ENCODE measurements around the gene RPUSD3.
"Not testable (repeated sequence)": the region's sequence is repeated elsewhere in the genome, so short reads cannot be mapped to it uniquely, and the experiment has no call there.

The RPUSD3 gene, protein sequence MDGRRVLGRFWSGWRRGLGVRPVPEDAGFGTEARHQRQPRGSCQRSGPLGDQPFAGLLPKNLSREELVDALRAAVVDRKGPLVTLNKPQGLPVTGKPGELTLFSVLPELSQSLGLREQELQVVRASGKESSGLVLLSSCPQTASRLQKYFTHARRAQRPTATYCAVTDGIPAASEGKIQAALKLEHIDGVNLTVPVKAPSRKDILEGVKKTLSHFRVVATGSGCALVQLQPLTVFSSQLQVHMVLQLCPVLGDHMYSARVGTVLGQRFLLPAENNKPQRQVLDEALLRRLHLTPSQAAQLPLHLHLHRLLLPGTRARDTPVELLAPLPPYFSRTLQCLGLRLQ

GRCh38 chr3:9843715-9844438, at the start of gene RPUSD3:
RPUSD3 (minus strand) TSS chr3:9844008; CDS start chr3:9843990, 18 bp downstream.
- FAIRE-seq (no peak), DNase-seq (ENCODE audit: low spot score) (peak; percentile 100)

- no peak for DNase-seq (ENCODE audit: low spot score)
- no peak for FAIRE-seq
These were observed 47.3 kb upstream of the RPUSD3 start for GRCh38 chr3:9891072-9891622.

- FAIRE-seq (no peak), DNase-seq (ENCODE audit: low spot score) (peak; percentile 92)
These were observed 46.7 kb upstream of the RPUSD3 start, which contains the start of gene JAGN1 for GRCh38 chr3:9890249-9891071. JAGN1 (plus strand) TSS chr3:9890610; CDS start chr3:9890723, 113 bp downstream.

GRCh38 chr3:9889405-9889804, 45.6 kb upstream of the RPUSD3 start:
- FAIRE-seq = no peak
- DNase-seq (ENCODE audit: low spot score) = no peak

DNA sequence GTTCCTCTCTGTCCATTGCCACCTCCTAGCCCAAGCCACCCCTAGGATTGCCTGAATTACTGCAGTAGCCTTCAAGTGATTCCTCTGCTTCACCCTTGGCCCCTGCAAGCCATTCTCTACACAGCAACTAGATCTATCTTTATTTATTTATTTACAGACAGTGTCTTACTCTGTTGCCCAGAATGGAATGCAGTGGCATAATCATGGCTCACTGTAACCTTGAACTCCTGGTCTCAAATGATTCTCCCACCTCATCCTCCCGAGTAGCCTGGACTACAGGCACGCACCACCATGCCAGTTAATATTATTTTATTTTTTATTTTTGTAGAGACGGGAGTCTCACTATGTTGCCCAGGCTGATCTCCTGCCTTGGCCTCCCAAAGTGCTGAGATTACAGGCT, 44.7 kb upstream of the RPUSD3 start:
- FAIRE-seq = no peak

GRCh38 chr3:9887480-9887879, 43.7 kb upstream of the RPUSD3 start:
- no peak for DNase-seq (ENCODE audit: low spot score)
- no peak for FAIRE-seq

More for the DNA sequence above, 44.7 kb upstream of the RPUSD3 start:
- DNase-seq (ENCODE audit: low spot score) = no peak

- DNase-seq (ENCODE audit: low spot score) (no peak), FAIRE-seq (no peak)
These were observed 42.5 kb upstream of the RPUSD3 start for GRCh38 chr3:9886328-9886727.

GRCh38 chr3:9884555-9885165, 40.9 kb upstream of the RPUSD3 start:
- no peak for FAIRE-seq

GRCh38 chr3:9883706-9884554, 40.1 kb upstream of the RPUSD3 start:
- FAIRE-seq = no peak
- peak; percentile 17 for DNase-seq (ENCODE audit: low spot score)

More at GRCh38 chr3:9884555-9885165, 40.9 kb upstream of the RPUSD3 start:
- DNase-seq (ENCODE audit: low spot score) = peak; percentile 85

GRCh38 chr3:9881441-9881840, 37.6 kb upstream of the RPUSD3 start:
- no peak for FAIRE-seq
- DNase-seq (ENCODE audit: low spot score) = no peak

GRCh38 chr3:9879830-9880549, 36.2 kb upstream of the RPUSD3 start, which contains the start of gene CIDEC:
CIDEC (minus strand) TSS chr3:9880253; CDS start chr3:9878486, 1,767 bp downstream.
- no peak for DNase-seq (ENCODE audit: low spot score)

GRCh38 chr3:9878700-9879099, 34.9 kb upstream of the RPUSD3 start:
- no peak for DNase-seq (ENCODE audit: low spot score)
- no peak for FAIRE-seq

More at GRCh38 chr3:9879830-9880549, 36.2 kb upstream of the RPUSD3 start, which contains the start of gene CIDEC:
- FAIRE-seq = no peak

GRCh38 chr3:9876991-9877390, 33.2 kb upstream of the RPUSD3 start:
- no peak for DNase-seq (ENCODE audit: low spot score)
- FAIRE-seq = no peak

DNA sequence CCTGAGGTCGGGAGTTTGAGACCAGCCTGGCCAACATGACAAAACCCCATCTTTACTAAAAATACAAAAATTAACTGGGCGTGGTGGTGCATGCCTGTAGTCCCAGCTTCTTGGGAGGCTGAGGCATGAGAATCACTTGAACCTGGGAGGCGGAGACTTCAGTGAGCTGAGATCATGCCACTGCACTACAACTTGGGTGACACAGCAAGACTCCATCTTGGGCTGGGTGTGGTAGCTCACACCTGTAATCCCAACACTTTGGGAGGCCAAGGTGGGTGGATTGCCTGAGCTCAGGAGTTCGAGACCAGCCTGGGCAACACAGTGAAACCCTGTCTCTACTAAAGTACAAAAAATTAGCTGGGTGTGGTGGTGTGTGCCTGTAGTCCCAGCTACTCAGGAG, 32.4 kb upstream of the RPUSD3 start:
- not testable (repeated sequence) for FAIRE-seq; DNase-seq (ENCODE audit: low spot score)

DNA sequence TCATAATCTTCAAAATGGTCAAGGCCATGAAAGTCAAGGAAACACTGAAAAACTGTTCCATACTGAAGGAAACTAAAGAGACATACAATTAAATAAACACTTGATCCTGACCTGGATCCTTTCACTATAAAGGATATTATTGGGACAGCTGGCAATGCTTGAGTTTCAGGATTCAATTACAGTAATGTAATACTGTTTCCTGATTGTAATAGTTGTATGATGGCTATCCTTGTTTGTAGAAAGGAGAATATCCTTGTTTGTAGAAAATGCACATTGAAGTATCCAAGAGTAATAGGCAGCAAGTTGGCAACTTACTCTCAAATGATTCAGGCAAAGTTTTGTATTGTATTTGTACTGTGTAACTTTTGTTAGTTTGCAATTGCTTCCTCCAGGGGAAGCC, 31.6 kb upstream of the RPUSD3 start:
- DNase-seq (ENCODE audit: low spot score) (no peak), FAIRE-seq (no peak)

- not testable (repeated sequence) for FAIRE-seq; DNase-seq (ENCODE audit: low spot score)
These were observed 28.3 kb upstream of the RPUSD3 start for GRCh38 chr3:9872067-9872466.

GRCh38 chr3:9870978-9871377, 27.2 kb upstream of the RPUSD3 start:
- FAIRE-seq = no peak
- no peak for DNase-seq (ENCODE audit: low spot score)

DNA sequence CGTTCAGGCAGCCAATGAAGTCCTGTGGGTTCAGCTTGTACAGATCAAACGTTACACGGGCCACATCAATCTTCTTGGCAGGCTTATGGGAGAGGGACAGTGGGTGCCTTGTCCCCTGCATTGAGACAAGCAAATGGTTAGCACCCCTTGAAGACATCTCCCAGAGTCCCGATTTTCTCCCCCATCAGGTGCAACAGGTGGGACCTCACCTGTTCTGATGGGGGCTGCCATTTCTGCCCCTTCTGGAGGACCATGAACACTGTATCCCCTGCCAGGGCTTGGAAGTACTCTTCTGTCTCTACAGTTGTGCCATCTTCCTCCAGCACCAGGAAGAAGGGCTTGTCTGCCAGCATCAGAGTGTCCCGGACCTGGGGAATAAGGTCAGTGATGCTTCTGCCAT, 26.1 kb upstream of the RPUSD3 start:
- DNase-seq (ENCODE audit: low spot score) (no peak), FAIRE-seq (no peak)

DNA sequence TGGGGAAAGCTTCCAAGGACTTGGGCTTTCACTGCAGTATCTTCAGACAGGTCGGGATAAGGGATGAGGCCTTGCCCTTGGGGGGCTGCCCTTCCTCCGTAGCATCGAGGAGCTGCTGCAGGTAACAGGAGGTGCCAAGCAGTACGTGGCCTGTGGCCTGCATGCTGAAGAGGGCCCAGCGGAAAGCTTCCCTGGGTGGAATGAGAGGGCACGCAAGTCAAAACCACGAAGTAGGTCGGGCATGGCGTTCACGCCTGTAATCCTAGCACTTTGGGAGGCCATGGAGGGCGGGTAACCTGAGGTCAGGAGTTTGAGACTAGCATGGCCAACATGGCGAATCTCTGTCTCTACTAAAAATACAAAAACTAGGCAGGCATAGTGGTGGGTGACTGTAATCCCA, 23.3 kb upstream of the RPUSD3 start:
- no peak for DNase-seq (ENCODE audit: low spot score)
- FAIRE-seq = no peak
